A673 (cell line): ENCODE measurements around the gene NDOR1. TPM values are rescaled to one million over a fixed set of nuclear protein-coding genes. Genes with fewer than 3 reads are reported as not detected.

Source experiments
- BruUV-seq: library from RNA; stranded (reverse); fragments of 400-500 nt; replicated peaks from 2 replicates; lab custom pipeline; 2021; lab: Mats Ljungman, UMichigan
- CTCF ChIA-PET: fragments of 300-600 bp; sonication (Branson Sonifier 250); formaldehyde crosslinking; loops from one replicate; lab custom pipeline; 2022; ENCODE audit warnings: antibody characterized with exemption; lab: Charles Lee
- POLR2A ChIA-PET: fragments of 300-600 bp; sonication (Branson Sonifier 250); formaldehyde crosslinking; loops from one replicate; lab custom pipeline; 2022; ENCODE audit warnings: antibody characterized with exemption; ENCODE audit not compliant: low non-redundant PET; lab: Charles Lee
- DNase-seq: peaks from one replicate; pipeline ENCODE4 v3.0.0-alpha.2; 2015; ENCODE audit warnings: low spot score
- H3K27ac ChIP-seq: fragments of 200-600 bp; sonication (generic); 2 replicates; pipeline ENCODE4 v1.5.1; 2016; ENCODE audit warnings: mixed run types, low read depth, mild to moderate bottlenecking, mixed read lengths, antibody characterized with exemption, low read length; ENCODE audit not compliant: poor library complexity, severe bottlenecking
- H3K27me3 ChIP-seq: fragments of 200-600 bp; sonication (generic); replicated peaks from 2 replicates; pipeline ENCODE4 v1.6.1; 2017; ENCODE audit warnings: mixed run types, low read depth, mild to moderate bottlenecking, mixed read lengths, antibody characterized with exemption, low read length; ENCODE audit not compliant: insufficient read depth, poor library complexity
- H3K36me3 ChIP-seq: fragments of 200-600 bp; sonication (generic); 2 replicates; pipeline ENCODE4 v1.6.1; 2016; ENCODE audit warnings: mixed run types, mild to moderate bottlenecking, mixed read lengths, antibody characterized with exemption, low read length; ENCODE audit not compliant: insufficient read depth, poor library complexity, severe bottlenecking
- H3K4me1 ChIP-seq: fragments of 200-600 bp; sonication (generic); 2 replicates; pipeline ENCODE4 v1.6.1; 2017; ENCODE audit warnings: mixed run types, mild to moderate bottlenecking, mixed read lengths, antibody characterized with exemption, low read length; ENCODE audit not compliant: insufficient read depth, poor library complexity, severe bottlenecking
- H3K4me3 ChIP-seq: fragments of 200-600 bp; sonication (generic); 2 replicates; pipeline ENCODE4 v1.5.1; 2016; ENCODE audit warnings: low read depth, mixed run types, mild to moderate bottlenecking, mixed read lengths, low read length; ENCODE audit not compliant: poor library complexity, severe bottlenecking
- H3K9me3 ChIP-seq: fragments of 200-600 bp; sonication (generic); 2 replicates; pipeline ENCODE4 v1.6.1; 2016; ENCODE audit warnings: mixed run types, low read depth, mild to moderate bottlenecking, mixed read lengths, antibody characterized with exemption, low read length; ENCODE audit not compliant: poor library complexity, severe bottlenecking
- CTCF ChIP-seq: fragments of 300-800, 200-600 bp; sonication (generic); conservative IDR thresholded peaks from 2 replicates; pipeline ENCODE4 v1.5.1; 2017; ENCODE audit warnings: low read depth, mild to moderate bottlenecking, antibody characterized with exemption, low read length, moderate library complexity, mixed read lengths
- EZH2 ChIP-seq: fragments of 200-600 bp; sonication (generic); IDR thresholded peaks from 2 replicates; pipeline ENCODE4 v1.6.1; 2017; ENCODE audit warnings: borderline replicate concordance, low read depth, mild to moderate bottlenecking, mixed read lengths, antibody characterized with exemption, low read length; ENCODE audit not compliant: poor library complexity, severe bottlenecking
- intact Hi-C: fragments of 100-400 bp; cut with micrococcal nuclease; formaldehyde crosslinking; loops from one replicate; pipeline ENCODE4 v1.10.0; 2022; ENCODE audit not compliant: unreplicated experiment
- total RNA-seq: library from RNA; stranded (reverse); gene quantifications from 2 replicates; pipeline ENCODE4 v1.2.3, GENCODE V29; 2021

The NDOR1 gene
- total RNA-seq, 1 experiment from 2014 or later, result 40.2 TPM

GRCh38 chr9:137223078-137223970 lies 17.8 kb downstream of the NDOR1 start:
- no peaks in the 10 kb centered on the region for H3K9me3 ChIP-seq
- H3K4me1 ChIP-seq, result peaks cover 9% of the 10 kb centered on the region
- intact Hi-C loops, result loop anchor here (5.0 kb wide), 1 partner anchor 431 kb away; the partner anchor contains the start of gene TMEM141
- BruUV-seq, result no TSS peak
- ChIA-PET POLR2A (interaction anchor here (0.6 to 0.7 kb wide), 3 partner anchors 17 to 152 kb away, joined by 3 to 16 read pairs (median 9); no protein-coding TSS in a partner anchor), CTCF (interaction anchor here (0.6 to 1.7 kb wide), 9 partner anchors 9 to 339 kb away, joined by 3 to 22 read pairs (median 5); no protein-coding TSS in a partner anchor)
- peak; percentile 99 for DNase-seq
- no peaks in the 10 kb centered on the region for H3K27me3 ChIP-seq
- TF ChIP-seq CTCF (no peak), EZH2 (no peak)
- peak overlapping the region; percentile 72 for H3K4me3 ChIP-seq
- peak overlapping the region; percentile 87 for H3K27ac ChIP-seq
- H3K36me3 ChIP-seq, result no peaks in the 10 kb centered on the region

GRCh38 chr9:137224830-137225694 lies 19.6 kb downstream of the NDOR1 start, which contains the start of gene CYSRT1:
CYSRT1 (plus strand) TSS chr9:137225174; CDS start chr9:137225622, 448 bp downstream.
- BruUV-seq, result no TSS peak
- POLR2A ChIA-PET, result no interaction called here
- CTCF ChIA-PET, result interaction anchor here (0.5 to 1.0 kb wide), 3 partner anchors 49 to 207 kb away, joined by 3 to 7 read pairs (median 3); no protein-coding TSS in a partner anchor

More at GRCh38 chr9:137224830-137225694, 19.6 kb downstream of the NDOR1 start, which contains the start of gene CYSRT1:
- TF ChIP-seq CTCF (no peak), EZH2 (no peak)
- intact Hi-C loops, result loop anchor here (5.0 kb wide), 1 partner anchor 433 kb away; the partner anchor contains the start of gene TMEM141
- peak within 1 kb of the TSS; percentile 72 for H3K4me3 ChIP-seq
- no peak for DNase-seq
- no peaks in the 10 kb centered on the region for H3K9me3 ChIP-seq
- no peaks in the 10 kb centered on the region for H3K27me3 ChIP-seq
- peaks cover 9% of the 10 kb centered on the region for H3K4me1 ChIP-seq
- H3K36me3 ChIP-seq, result no peaks in the 10 kb centered on the region
- H3K27ac ChIP-seq, result peak within 1 kb of the TSS; percentile 87
